CD8-positive, alpha-beta memory T cell (primary cell): ENCODE data around the gene ADAM12. TPM values are rescaled to one million over a fixed set of nuclear protein-coding genes. Genes with fewer than 3 reads are reported as not detected.

Experiments used
- CTCF ChIA-PET: fragments of 350-600 bp; sonication (Branson Sonifier 250); formaldehyde crosslinking; loops from one replicate; lab custom pipeline; 2021; ENCODE audit warnings: antibody characterized with exemption; lab: Charles Lee
- POLR2A ChIA-PET: fragments of 350-600 bp; sonication (Branson Sonifier 250); formaldehyde crosslinking; loops from one replicate; lab custom pipeline; 2021; ENCODE audit warnings: antibody characterized with exemption; lab: Charles Lee
- DNase-seq, 5 donors: peaks; one replicate each; pipeline versions ENCODE4 v3.0.0 to v3.0.0-alpha.2; 2020 to 2022; ENCODE audit warnings: mixed read lengths in 1 of 5
- H3K27ac ChIP-seq: one replicate; pipeline ENCODE4 v1.7.0; 2013; ENCODE audit warnings: low read depth, mild to moderate bottlenecking, low read length, moderate library complexity
- H3K27me3 ChIP-seq: 2 replicates; pipeline ENCODE4 v1.7.0; 2013; ENCODE audit warnings: low read length, mild to moderate bottlenecking; ENCODE audit not compliant: insufficient read depth, poor library complexity, severe bottlenecking
- H3K36me3 ChIP-seq: 2 replicates; pipeline ENCODE4 v1.7.0; 2013; ENCODE audit warnings: mild to moderate bottlenecking, low read length, moderate library complexity; ENCODE audit not compliant: insufficient read depth
- H3K4me1 ChIP-seq: 2 replicates; pipeline ENCODE4 v1.7.0; 2013; ENCODE audit warnings: mild to moderate bottlenecking, low read length, moderate library complexity; ENCODE audit not compliant: insufficient read depth
- H3K4me3 ChIP-seq: 2 replicates; pipeline ENCODE4 v1.7.0; 2013; ENCODE audit warnings: mild to moderate bottlenecking, low read length
- H3K9me3 ChIP-seq: 2 replicates; pipeline ENCODE4 v1.7.0; 2013; ENCODE audit warnings: mild to moderate bottlenecking, low read length
- H3K27ac Mint-ChIP-seq, 8 donors: one replicate each; pipeline ENCODE4 v1.8.0; 2020 to 2021; ENCODE audit warnings: mixed read lengths in 8 of 8, mild to moderate bottlenecking in 6 of 8, inconsistent platforms in 3 of 8, moderate library complexity in 3 of 8
- H3K27me3 Mint-ChIP-seq, 2 donors: one replicate each; pipeline ENCODE4 v1.8.0; 2020 to 2021; ENCODE audit warnings: mixed read lengths in 2 of 2, mild to moderate bottlenecking in 1 of 2, moderate library complexity in 1 of 2
- H3K36me3 Mint-ChIP-seq, 3 donors: one replicate each; pipeline ENCODE4 v1.8.0; 2020 to 2021; ENCODE audit warnings: mixed read lengths in 3 of 3, inconsistent platforms in 1 of 3, mild to moderate bottlenecking in 1 of 3
- H3K4me1 Mint-ChIP-seq, 3 donors: one replicate each; pipeline ENCODE4 v1.8.0; 2020 to 2021; ENCODE audit warnings: mixed read lengths in 3 of 3, inconsistent platforms in 1 of 3, mild to moderate bottlenecking in 1 of 3
- H3K4me3 Mint-ChIP-seq, 7 donors: one replicate each; pipeline ENCODE4 v1.8.0; 2020 to 2021; ENCODE audit warnings: mixed read lengths in 7 of 7, mild to moderate bottlenecking in 6 of 7, moderate library complexity in 4 of 7, inconsistent platforms in 2 of 7
- H3K9me3 Mint-ChIP-seq, 5 donors: one replicate each; pipeline ENCODE4 v1.8.0; 2020 to 2022; ENCODE audit warnings: mixed read lengths in 5 of 5, mild to moderate bottlenecking in 3 of 5, moderate library complexity in 2 of 5, inconsistent platforms in 1 of 5
- polyA plus RNA-seq: library from polyadenylated mRNA; unstranded; fragments of 300-500 nt; fragmentation: Illumina TruSeq; gene quantifications from one replicate; pipeline ENCODE4 v1.2.3, GENCODE V29; 2021
- total RNA-seq, 2 experiments: library from RNA; stranded (reverse); gene quantifications; one replicate each; pipeline ENCODE4 v1.2.3, GENCODE V29; 2021

ADAM12 gene
- total and polyA plus RNA-seq, 3 experiments from 2014 or later = 0.11 to 6.4 (median 0.31) TPM

DNA sequence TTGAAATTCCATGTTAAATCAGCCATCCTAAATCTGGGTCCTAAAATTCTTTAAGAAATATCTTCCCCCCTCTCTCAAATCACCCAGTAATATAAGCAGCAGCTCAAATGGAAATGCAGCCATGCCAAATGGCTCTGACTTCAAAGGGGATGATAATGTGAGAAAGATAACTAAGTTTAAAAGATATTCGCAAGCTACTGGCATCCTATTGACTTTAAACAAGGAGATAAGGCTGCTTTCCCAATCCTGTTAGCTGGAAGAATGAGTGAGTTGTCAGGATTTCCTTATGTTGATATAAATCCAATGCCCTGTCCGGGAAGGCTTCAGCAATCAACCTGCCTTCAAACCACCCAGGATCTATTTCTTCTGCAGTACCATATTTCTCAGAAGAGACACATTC lies 320.0 kb downstream of the ADAM12 start:
- DNase-seq = no peak
- no peak overlapping the region for H3K4me3 Mint-ChIP-seq
- no peaks in the 10 kb centered on the region for H3K4me1 Mint-ChIP-seq
- Histone ChIP-seq H3K27me3 (no peaks in the 10 kb centered on the region), H3K4me3 (no peak overlapping the region), H3K9me3 (no peaks in the 10 kb centered on the region), H3K4me1 (no peaks in the 10 kb centered on the region), H3K27ac (no peak overlapping the region), H3K36me3 (no peaks in the 10 kb centered on the region)
- POLR2A ChIA-PET = no interaction called here
- CTCF ChIA-PET = no interaction called here
- peaks cover 0 to 2% (median 0%) of the 10 kb centered on the region in 5 donors for H3K9me3 Mint-ChIP-seq
- no peak overlapping the region for H3K27ac Mint-ChIP-seq
- H3K27me3 Mint-ChIP-seq = peaks cover 0 to 4% of the 10 kb centered on the region in 2 donors
- H3K36me3 Mint-ChIP-seq = no peaks in the 10 kb centered on the region

DNA sequence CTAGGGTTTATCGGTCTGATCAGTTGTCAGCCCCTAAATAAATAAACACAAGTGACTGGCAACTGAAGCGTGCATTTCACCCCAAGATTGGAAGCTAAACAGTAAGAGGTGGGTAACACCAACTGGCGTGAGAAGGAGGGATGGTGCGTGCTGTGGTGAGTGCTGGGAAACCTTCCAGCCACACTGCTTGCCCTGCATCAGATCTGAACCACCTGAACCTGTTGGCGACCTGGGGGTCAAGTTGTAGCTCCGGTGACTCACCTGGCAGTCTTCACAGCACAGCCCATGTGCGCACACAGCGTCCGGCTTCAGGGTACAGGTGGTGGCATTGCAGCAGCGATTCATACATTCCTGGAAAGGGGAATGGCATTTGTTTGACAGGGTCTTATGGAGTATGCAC lies 321.8 kb downstream of the ADAM12 start:
- Histone ChIP-seq H3K36me3 (no peaks in the 10 kb centered on the region), H3K27me3 (no peaks in the 10 kb centered on the region), H3K4me1 (no peaks in the 10 kb centered on the region), H3K27ac (no peak overlapping the region), H3K4me3 (no peak overlapping the region), H3K9me3 (no peaks in the 10 kb centered on the region)
- Mint-ChIP-seq H3K27ac (peak overlapping the region in 1 of 8 donors; percentile 37), H3K4me1 (no peaks in the 10 kb centered on the region), H3K27me3 (peaks cover 0 to 4% of the 10 kb centered on the region in 2 donors), H3K9me3 (peaks cover 0 to 2% (median 0%) of the 10 kb centered on the region in 5 donors), H3K4me3 (no peak overlapping the region), H3K36me3 (no peaks in the 10 kb centered on the region)
- CTCF ChIA-PET = no interaction called here
- POLR2A ChIA-PET = no interaction called here
- no peak for DNase-seq

DNA sequence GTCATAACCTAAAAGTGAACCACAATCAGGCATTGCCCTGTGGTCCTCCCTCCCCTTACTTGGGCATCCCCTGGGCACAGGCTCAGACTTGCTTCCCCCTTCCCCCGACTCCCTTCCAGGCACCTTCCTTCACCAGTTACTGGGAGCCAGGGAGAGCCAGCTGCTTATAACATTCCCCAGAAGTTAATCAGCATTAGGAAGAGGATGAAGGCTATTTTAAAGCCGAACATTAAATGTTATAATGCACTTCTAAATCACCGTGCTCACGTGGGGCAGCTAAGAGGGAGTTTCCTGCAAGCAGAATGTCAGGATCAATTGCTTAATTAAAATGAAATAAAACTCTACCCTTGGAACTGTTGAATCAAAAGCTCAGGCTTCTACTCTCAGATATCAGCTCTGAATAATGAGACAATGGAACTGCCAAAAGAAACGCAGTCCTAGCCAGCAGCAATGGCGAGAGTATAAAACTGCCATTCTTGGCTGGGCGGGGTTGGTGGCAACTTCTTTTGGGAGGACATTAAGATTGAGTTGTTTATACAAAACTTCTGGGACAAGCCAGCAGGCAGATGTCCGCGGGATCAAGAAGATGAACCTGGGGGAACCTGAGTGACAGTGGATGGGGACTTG lies 322.4 kb downstream of the ADAM12 start:
- DNase-seq = no peak
- Mint-ChIP-seq H3K36me3 (no peaks in the 10 kb centered on the region), H3K4me1 (no peaks in the 10 kb centered on the region), H3K4me3 (no peak overlapping the region), H3K27ac (no peak overlapping the region), H3K27me3 (peaks cover 0 to 2% of the 10 kb centered on the region in 2 donors), H3K9me3 (no peaks in the 10 kb centered on the region)
- Histone ChIP-seq H3K4me1 (no peaks in the 10 kb centered on the region), H3K27ac (no peak overlapping the region), H3K27me3 (no peaks in the 10 kb centered on the region), H3K4me3 (no peak overlapping the region), H3K36me3 (no peaks in the 10 kb centered on the region), H3K9me3 (no peaks in the 10 kb centered on the region)
- CTCF ChIA-PET = no interaction called here
- POLR2A ChIA-PET = no interaction called here

DNA sequence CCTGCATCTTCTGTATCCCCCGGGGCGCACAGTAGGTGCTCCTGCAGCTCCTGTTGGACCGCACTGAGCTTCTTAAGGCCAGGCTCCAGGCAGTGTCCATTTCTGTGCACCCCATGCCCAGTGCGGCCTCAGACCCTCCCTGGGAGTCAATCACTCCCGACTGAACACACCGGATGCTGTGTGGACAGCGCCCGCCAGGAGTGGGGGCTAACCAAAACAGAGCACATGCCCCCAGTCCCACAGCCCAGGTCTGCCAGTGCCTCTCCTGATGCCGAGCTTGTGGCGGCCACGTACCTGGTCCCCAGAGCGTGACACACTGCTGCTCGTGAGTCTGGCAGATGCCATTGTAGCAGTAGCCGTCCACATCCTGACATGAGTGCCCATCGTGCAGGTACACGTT lies 323.8 kb downstream of the ADAM12 start:
- no peak overlapping the region for H3K4me3 Mint-ChIP-seq
- H3K4me1 ChIP-seq = no peaks in the 10 kb centered on the region
- no peak for DNase-seq
- H3K27me3 Mint-ChIP-seq = peaks cover 2 to 3% of the 10 kb centered on the region in 2 donors
- no peaks in the 10 kb centered on the region for H3K36me3 Mint-ChIP-seq
- H3K4me3 ChIP-seq = no peak overlapping the region
- H3K27ac Mint-ChIP-seq = no peak overlapping the region
- no peaks in the 10 kb centered on the region for H3K27me3 ChIP-seq
- H3K9me3 ChIP-seq = no peaks in the 10 kb centered on the region
- no peaks in the 10 kb centered on the region for H3K9me3 Mint-ChIP-seq
- POLR2A ChIA-PET = no interaction called here
- H3K36me3 ChIP-seq = no peaks in the 10 kb centered on the region
- no peaks in the 10 kb centered on the region for H3K4me1 Mint-ChIP-seq
- CTCF ChIA-PET = no interaction called here
- H3K27ac ChIP-seq = no peak overlapping the region

DNA sequence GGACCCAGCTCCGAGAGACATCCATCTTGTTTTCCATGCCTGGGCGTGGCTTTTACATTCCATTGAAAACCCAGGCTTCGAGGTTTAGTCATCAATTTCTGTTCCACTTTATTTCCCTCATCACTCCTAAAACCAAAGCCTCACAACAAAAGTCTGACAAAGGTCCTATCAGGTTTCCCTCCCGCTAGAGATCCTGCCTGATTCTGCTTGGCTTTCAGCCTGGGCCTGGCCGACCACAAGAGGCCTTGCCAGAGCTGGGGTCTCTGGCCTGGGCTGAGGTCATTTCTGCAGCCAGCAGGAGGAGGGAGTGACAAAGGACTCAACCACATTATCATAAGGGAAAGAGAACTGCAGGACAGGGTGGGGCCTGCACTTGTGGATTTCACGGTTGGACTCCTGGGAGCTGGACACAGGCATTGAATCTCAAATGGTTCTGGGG lies 324.9 kb downstream of the ADAM12 start:
- Mint-ChIP-seq H3K9me3 (no peaks in the 10 kb centered on the region), H3K27ac (peak overlapping the region in 2 of 8 donors; percentile 50 to 52), H3K36me3 (no peaks in the 10 kb centered on the region), H3K27me3 (peaks cover 3 to 4% of the 10 kb centered on the region in 2 donors), H3K4me3 (no peak overlapping the region), H3K4me1 (no peaks in the 10 kb centered on the region)
- DNase-seq = no peak
- ChIA-PET POLR2A (no interaction called here), CTCF (no interaction called here)
- Histone ChIP-seq H3K4me1 (no peaks in the 10 kb centered on the region), H3K36me3 (no peaks in the 10 kb centered on the region), H3K27me3 (no peaks in the 10 kb centered on the region), H3K27ac (no peak overlapping the region), H3K4me3 (no peak overlapping the region), H3K9me3 (no peaks in the 10 kb centered on the region)

DNA sequence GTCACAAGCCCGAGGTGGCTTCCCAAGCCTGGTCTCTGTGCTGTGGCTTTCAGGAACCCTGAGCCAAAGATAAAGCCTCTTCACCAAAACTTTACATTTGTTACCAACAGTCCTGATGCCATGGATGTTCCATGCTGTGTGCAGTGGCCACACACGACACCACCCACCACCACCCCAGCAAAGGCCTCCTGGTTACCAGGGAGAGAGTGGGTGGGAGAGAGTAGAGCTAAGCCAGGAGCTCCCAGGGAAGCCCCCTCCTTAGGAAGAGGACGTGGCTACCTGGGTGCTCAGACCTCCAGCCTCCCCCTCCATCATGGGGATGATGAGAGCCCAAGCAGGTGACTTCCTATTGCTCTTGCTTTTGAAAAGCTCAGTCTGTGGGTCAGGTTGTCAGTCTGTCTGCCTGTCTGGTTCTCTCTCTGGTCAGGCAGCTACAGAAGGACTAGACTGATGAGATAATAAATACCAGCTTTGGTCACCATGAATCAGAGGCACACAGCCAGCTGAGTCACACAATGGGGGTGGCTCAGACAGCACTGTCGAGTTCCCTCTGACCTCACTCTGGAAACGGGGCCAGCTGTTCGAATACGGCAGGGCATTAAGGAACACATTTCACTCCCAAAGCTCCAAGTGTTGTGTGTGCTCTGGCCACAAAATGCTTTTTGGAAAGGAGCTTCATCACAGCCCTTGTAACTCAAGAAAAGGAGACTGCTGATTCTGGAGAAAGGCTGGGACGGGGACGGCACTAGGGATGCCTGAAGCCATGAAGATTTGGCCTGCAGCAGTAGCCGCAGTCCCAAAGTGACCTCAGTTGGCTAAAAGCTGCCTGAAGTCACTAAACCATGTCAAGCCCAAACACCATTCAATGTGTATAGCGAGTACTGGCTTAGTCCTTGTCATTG lies 325.9 kb downstream of the ADAM12 start:
- no peak for DNase-seq
- H3K4me3 ChIP-seq = no peak overlapping the region
- Mint-ChIP-seq H3K27ac (no peak overlapping the region), H3K36me3 (no peaks in the 10 kb centered on the region), H3K4me1 (no peaks in the 10 kb centered on the region), H3K9me3 (no peaks in the 10 kb centered on the region), H3K4me3 (no peak overlapping the region), H3K27me3 (peaks cover 3 to 4% of the 10 kb centered on the region in 2 donors)
- ChIA-PET POLR2A (no interaction called here), CTCF (no interaction called here)
- H3K36me3 ChIP-seq = no peaks in the 10 kb centered on the region
- no peaks in the 10 kb centered on the region for H3K27me3 ChIP-seq
- H3K9me3 ChIP-seq = no peaks in the 10 kb centered on the region
- H3K27ac ChIP-seq = no peak overlapping the region
- H3K4me1 ChIP-seq = no peaks in the 10 kb centered on the region

DNA sequence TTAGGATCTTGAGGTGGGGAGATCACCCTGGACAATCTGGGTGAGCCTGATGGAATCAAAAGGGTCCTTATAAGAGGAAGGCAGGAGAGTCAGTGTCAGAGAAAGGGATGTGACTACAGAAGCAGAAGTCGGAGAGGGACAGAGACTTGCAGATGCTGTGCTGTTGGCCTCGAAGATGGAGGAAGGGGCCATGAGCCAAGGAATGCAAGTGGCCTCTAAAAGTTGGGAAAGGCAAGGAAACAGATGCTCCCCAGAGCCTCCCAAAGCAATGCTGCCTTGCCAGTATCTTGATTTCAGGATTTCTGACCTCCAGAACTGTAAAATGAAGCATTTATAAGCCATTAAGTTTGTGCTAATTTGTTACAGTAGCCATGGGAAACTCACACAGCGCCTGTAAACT lies 326.8 kb downstream of the ADAM12 start:
- no peaks in the 10 kb centered on the region for H3K4me1 Mint-ChIP-seq
- Histone ChIP-seq H3K36me3 (no peaks in the 10 kb centered on the region), H3K27me3 (no peaks in the 10 kb centered on the region), H3K4me1 (no peaks in the 10 kb centered on the region), H3K27ac (no peak overlapping the region), H3K9me3 (no peaks in the 10 kb centered on the region), H3K4me3 (no peak overlapping the region)
- no peaks in the 10 kb centered on the region for H3K36me3 Mint-ChIP-seq
- peak overlapping the region in 1 of 8 donors; percentile 13 for H3K27ac Mint-ChIP-seq
- no peaks in the 10 kb centered on the region for H3K9me3 Mint-ChIP-seq
- ChIA-PET CTCF (no interaction called here), POLR2A (no interaction called here)
- H3K4me3 Mint-ChIP-seq = no peak overlapping the region
- DNase-seq = no peak
- peaks cover 3 to 4% of the 10 kb centered on the region in 2 donors for H3K27me3 Mint-ChIP-seq

DNA sequence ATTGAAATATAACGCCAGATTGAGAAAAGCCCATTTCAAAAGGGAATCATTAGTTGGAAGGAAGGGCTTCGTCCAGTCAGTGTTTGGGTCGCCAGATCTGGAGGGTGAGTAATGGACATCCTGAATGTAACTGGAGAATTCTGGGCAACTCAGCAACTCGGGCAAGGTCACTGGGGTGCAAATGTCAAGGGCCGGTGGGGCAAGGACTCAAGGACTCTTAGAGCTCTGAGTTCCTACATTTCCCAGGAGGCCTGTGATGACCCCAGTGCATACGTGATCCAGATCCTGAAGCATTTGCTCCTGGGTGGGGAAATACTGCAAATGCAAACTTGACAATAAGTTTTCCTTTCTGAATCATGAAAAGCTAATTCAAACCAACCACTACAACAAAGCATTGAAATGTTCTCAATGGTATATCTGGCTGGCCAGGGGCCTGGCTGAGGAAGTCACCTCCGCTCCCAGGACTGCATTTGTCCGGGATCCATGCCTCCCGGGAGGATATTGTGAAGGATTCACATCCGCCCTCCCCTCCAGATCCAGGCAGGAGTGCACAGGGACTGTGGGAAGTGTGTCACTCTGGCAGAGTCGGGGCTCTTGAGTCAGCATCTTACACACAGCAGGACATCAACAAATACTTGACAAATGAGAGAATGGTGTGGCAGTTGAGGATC lies 327.9 kb downstream of the ADAM12 start:
- Mint-ChIP-seq H3K27ac (peak overlapping the region in 2 of 8 donors; percentile 7 to 47), H3K27me3 (peaks cover 3 to 7% of the 10 kb centered on the region in 2 donors), H3K4me1 (no peaks in the 10 kb centered on the region), H3K36me3 (no peaks in the 10 kb centered on the region), H3K4me3 (no peak overlapping the region), H3K9me3 (no peaks in the 10 kb centered on the region)
- H3K9me3 ChIP-seq = no peaks in the 10 kb centered on the region
- POLR2A ChIA-PET = no interaction called here
- CTCF ChIA-PET = no interaction called here
- H3K4me3 ChIP-seq = no peak overlapping the region
- no peaks in the 10 kb centered on the region for H3K27me3 ChIP-seq
- no peaks in the 10 kb centered on the region for H3K36me3 ChIP-seq
- no peak overlapping the region for H3K27ac ChIP-seq
- no peak for DNase-seq
- H3K4me1 ChIP-seq = no peaks in the 10 kb centered on the region
